Measurements from ENCODE around the gene KRTAP10-11.

GRCh38 chr21:44670642-44671432 is 24.6 kb downstream of the KRTAP10-11 start:
- TF ChIP-seq CTCF (IDR thresholded peaks at IDR 0.05) (no peak), EP300 (IDR thresholded peaks at IDR 0.05) (no peak), POLR2A (IDR thresholded peaks at IDR 0.05) (no peak)

Measured in tibial nerve (tissue), 4 donors.